SK-N-SH (cell line): ENCODE measurements around the gene DPF3. TPM values are rescaled to one million over a fixed set of nuclear protein-coding genes. Genes with fewer than 3 reads are reported as not detected.

Experiments used
- CTCF ChIA-PET: fragments of 300-600, 350-600 bp; formaldehyde crosslinking; extraction: SDS; loops from one replicate; lab custom pipeline; 2021; lab: Yijun Ruan, JAX
- POLR2A ChIA-PET: fragments of 350-600 bp; sonication (Branson Sonifier 250); formaldehyde crosslinking; extraction: SDS; loops from one replicate; lab custom pipeline; 2020; ENCODE audit warnings: antibody characterized with exemption, inconsistent platforms; lab: Yijun Ruan, JAX
- DNase-seq: peaks from one replicate; pipeline ENCODE4 v3.0.0; 2012
- H2AFZ ChIP-seq: fragments of 200-600 bp; sonication (generic); 2 replicates; pipeline ENCODE4 v1.8.1; 2016; ENCODE audit warnings: antibody characterized with exemption, mild to moderate bottlenecking, low read depth
- H3F3A ChIP-seq: fragments of 200-600 bp; sonication (generic); replicated peaks from 2 replicates; pipeline ENCODE3; 2016; ENCODE audit warnings: antibody characterized with exemption, mild to moderate bottlenecking; ENCODE audit not compliant: insufficient read depth
- H3K27ac ChIP-seq, 2 experiments: fragments of 200-500 bp in 1 of 2; fragments of 200-600 bp in 1 of 2; sonication (Bioruptor generic) in 1 of 2; sonication (generic), shearing (Covaris generic) in 1 of 2; 2 replicates each; pipeline versions ENCODE4 v1.5.1 to v1.6.1; 2014 to 2016; ENCODE audit warnings: low read depth in 2 of 2, inconsistent platforms in 1 of 2, low read length in 1 of 2, mild to moderate bottlenecking in 1 of 2, mixed read lengths in 1 of 2
- H3K27me3 ChIP-seq: fragments of 200-600 bp; sonication (generic), shearing (Covaris generic); 2 replicates; pipeline ENCODE4 v1.6.1; 2016; ENCODE audit warnings: mixed run types; ENCODE audit not compliant: insufficient read depth
- H3K36me3 ChIP-seq, 2 experiments: fragments of 200-500 bp in 1 of 2; fragments of 200-600 bp in 1 of 2; sonication (Bioruptor generic) in 1 of 2; sonication (generic) in 1 of 2; replicated peaks in 1 of 2; 2 replicates each; pipeline versions ENCODE3 to v1.5.1; 2014 to 2016; ENCODE audit warnings: low read length in 1 of 2, mild to moderate bottlenecking in 1 of 2; ENCODE audit not compliant: insufficient read depth in 2 of 2, control insufficient read depth in 1 of 2
- H3K4me1 ChIP-seq, 2 experiments: fragments of 200-500 bp in 1 of 2; fragments of 200-600 bp in 1 of 2; sonication (Bioruptor generic) in 1 of 2; sonication (generic), shearing (Covaris generic) in 1 of 2; 2 replicates each; pipeline versions ENCODE4 v1.5.1 to v1.6.1; 2014 to 2016; ENCODE audit warnings: low read depth in 1 of 2, low read length in 1 of 2, mixed run types in 1 of 2; ENCODE audit not compliant: insufficient read depth in 2 of 2, control insufficient read depth in 1 of 2
- H3K4me2 ChIP-seq: fragments of 200-600 bp; sonication (generic), shearing (Covaris generic); 2 replicates; pipeline ENCODE4 v1.6.1; 2017; ENCODE audit warnings: mixed run types
- H3K4me3 ChIP-seq, 2 experiments: fragments of 200-500 bp in 1 of 2; fragments of 200-600 bp in 1 of 2; sonication (Bioruptor generic) in 1 of 2; sonication (generic), shearing (Covaris generic) in 1 of 2; 2 replicates each; pipeline versions ENCODE4 v1.5.1 to v1.8.1; 2014 to 2016; ENCODE audit warnings: low read depth in 2 of 2, inconsistent platforms in 1 of 2, low read length in 1 of 2, mild to moderate bottlenecking in 1 of 2, mixed read lengths in 1 of 2, moderate library complexity in 1 of 2
- H3K79me2 ChIP-seq: fragments of 200-600 bp; sonication (generic); 2 replicates; pipeline ENCODE4 v1.8.1; 2017; ENCODE audit warnings: mild to moderate bottlenecking; ENCODE audit not compliant: insufficient read depth
- H3K9ac ChIP-seq: fragments of 200-600 bp; sonication (generic); 2 replicates; pipeline ENCODE4 v1.6.1; 2017; ENCODE audit warnings: mixed run types
- H3K9me2 ChIP-seq: fragments of 200-600 bp; sonication (generic); 2 replicates; pipeline ENCODE4 v1.6.1; 2017; ENCODE audit warnings: mixed run types
- H3K9me3 ChIP-seq: fragments of 200-600 bp; sonication (generic); 2 replicates; pipeline ENCODE4 v1.6.1; 2017; ENCODE audit warnings: mixed run types, mild to moderate bottlenecking, moderate library complexity
- H4K20me1 ChIP-seq: fragments of 200-600 bp; sonication (generic); 2 replicates; pipeline ENCODE4 v1.6.1; 2017; ENCODE audit warnings: mild to moderate bottlenecking, mixed run types; ENCODE audit not compliant: insufficient read depth
- CHD2 ChIP-seq: fragments of 150-350 bp; IDR thresholded peaks from 2 replicates; pipeline ENCODE4 v1.6.1; 2018; ENCODE audit warnings: low read length; ENCODE audit not compliant: partially characterized antibody
- ELF1 ChIP-seq: IDR thresholded peaks from 2 replicates; pipeline ENCODE4 v1.4.0; 2012
- EP300 ChIP-seq, 2 experiments: IDR thresholded peaks; 2 replicates each; pipeline versions ENCODE4 v1.4.0 to v1.6.1; 2012; ENCODE audit warnings: borderline replicate concordance in 1 of 2, low read depth in 1 of 2, low read length in 1 of 2
- EZH2phosphoT487 ChIP-seq: fragments of 200-600 bp; sonication (generic); IDR thresholded peaks from 2 replicates; pipeline ENCODE4 v1.6.1; 2017; ENCODE audit warnings: low read depth, mixed run types, mild to moderate bottlenecking, antibody characterized with exemption, moderate library complexity, borderline replicate concordance
- FOXJ3 ChIP-seq: sonication (generic); formaldehyde crosslinking; IDR thresholded peaks from 2 replicates; pipeline ENCODE4 v1.5.1; 2020; ENCODE audit warnings: mild to moderate bottlenecking, missing genetic modification reagents
- JUND ChIP-seq: IDR thresholded peaks from 2 replicates; pipeline ENCODE4 v1.4.0; 2012
- MEF2A ChIP-seq: IDR thresholded peaks from 2 replicates; pipeline ENCODE4 v1.4.0; 2012; ENCODE audit warnings: low read depth, borderline replicate concordance
- NFIC ChIP-seq: IDR thresholded peaks from 2 replicates; pipeline ENCODE4 v1.4.0; 2012; ENCODE audit warnings: borderline replicate concordance
- NRF1 ChIP-seq: IDR thresholded peaks from 2 replicates; pipeline ENCODE4 v1.6.1; 2012; ENCODE audit warnings: low read depth, mild to moderate bottlenecking, low read length
- POLR2AphosphoS5 ChIP-seq: IDR thresholded peaks from 2 replicates; pipeline ENCODE4 v1.6.1; 2012; ENCODE audit warnings: low read depth, low read length
- RAD21 ChIP-seq: IDR thresholded peaks from 2 replicates; pipeline ENCODE4 v1.6.1; 2012; ENCODE audit warnings: mild to moderate bottlenecking, low read length
- RCOR1 ChIP-seq: fragments of 150-350 bp; IDR thresholded peaks from 2 replicates; pipeline ENCODE4 v1.6.1; 2017; ENCODE audit warnings: antibody characterized with exemption, low read length
- RFX5 ChIP-seq: IDR thresholded peaks from 2 replicates; pipeline ENCODE4 v1.6.1; 2012; ENCODE audit warnings: mild to moderate bottlenecking, improper control_type of control experiment, low read length
- RXRA ChIP-seq: IDR thresholded peaks from 2 replicates; pipeline ENCODE4 v1.4.0; 2012; ENCODE audit warnings: low read depth, mild to moderate bottlenecking, borderline replicate concordance
- TAF1 ChIP-seq: IDR thresholded peaks from 2 replicates; pipeline ENCODE4 v1.6.1; 2012; ENCODE audit warnings: low read depth, mild to moderate bottlenecking, low read length, moderate library complexity, borderline replicate concordance
- TEAD4 ChIP-seq: IDR thresholded peaks from 2 replicates; pipeline ENCODE4 v1.4.0; 2012; ENCODE audit warnings: mild to moderate bottlenecking, borderline replicate concordance; ENCODE audit not compliant: insufficient read depth
- YY1 ChIP-seq: IDR thresholded peaks from 2 replicates; pipeline ENCODE4 v1.4.0; 2012; ENCODE audit warnings: low read depth, mild to moderate bottlenecking
- WGBS: methylation state at CpG from one replicate; pipeline ENCODE4 v1.1.6; 2017; ENCODE audit warnings: low lambda C conversion rate; 5-methylcytosine and 5-hydroxymethylcytosine counted together
- polyA plus RNA-seq, 3 experiments: library from polyadenylated mRNA; depleted of rRNA; stranded (reverse); fragments of >200 nt; gene quantifications; 2 replicates each; pipeline ENCODE4 v1.2.3, GENCODE V29; 2012
- TF ChIP-seq, protein P1 (sequence below): IDR thresholded peaks from 2 replicates; pipeline ENCODE4; 2012
- TF ChIP-seq, protein P2 (sequence below): fragments of 200-600 bp; sonication (generic); IDR thresholded peaks from 2 replicates; pipeline ENCODE4 v1.6.1; 2017; ENCODE audit warnings: antibody characterized with exemption, mild to moderate bottlenecking, moderate library complexity
- TF ChIP-seq, protein P3 (sequence below): IDR thresholded peaks from 2 replicates; pipeline ENCODE4 v1.4.0; 2012; ENCODE audit warnings: low read depth, borderline replicate concordance
- TF ChIP-seq, protein P4 (sequence below): IDR thresholded peaks from 2 replicates; pipeline ENCODE4 v1.6.1; 2012; ENCODE audit warnings: mild to moderate bottlenecking, low read depth, low read length, moderate library complexity
- TF ChIP-seq, protein P5 (sequence below): fragments of 150-350 bp; IDR thresholded peaks from 2 replicates; pipeline ENCODE4 v1.6.1; 2017; ENCODE audit warnings: antibody characterized with exemption, low read length, low read depth, borderline replicate concordance
- TF ChIP-seq, protein P6 (sequence below): fragments of 150-350 bp; IDR thresholded peaks from 2 replicates; pipeline ENCODE4 v1.6.1; 2016; ENCODE audit warnings: mild to moderate bottlenecking, low read depth, low read length
- TF ChIP-seq, protein P7 (sequence below): IDR thresholded peaks from 2 replicates; pipeline ENCODE4 v1.4.0; 2012; ENCODE audit warnings: low read depth

DPF3 gene
- polyA plus RNA-seq, 1 of the 3 experiments (the other 2 are of a cell fraction): 2.8 TPM

DNA sequence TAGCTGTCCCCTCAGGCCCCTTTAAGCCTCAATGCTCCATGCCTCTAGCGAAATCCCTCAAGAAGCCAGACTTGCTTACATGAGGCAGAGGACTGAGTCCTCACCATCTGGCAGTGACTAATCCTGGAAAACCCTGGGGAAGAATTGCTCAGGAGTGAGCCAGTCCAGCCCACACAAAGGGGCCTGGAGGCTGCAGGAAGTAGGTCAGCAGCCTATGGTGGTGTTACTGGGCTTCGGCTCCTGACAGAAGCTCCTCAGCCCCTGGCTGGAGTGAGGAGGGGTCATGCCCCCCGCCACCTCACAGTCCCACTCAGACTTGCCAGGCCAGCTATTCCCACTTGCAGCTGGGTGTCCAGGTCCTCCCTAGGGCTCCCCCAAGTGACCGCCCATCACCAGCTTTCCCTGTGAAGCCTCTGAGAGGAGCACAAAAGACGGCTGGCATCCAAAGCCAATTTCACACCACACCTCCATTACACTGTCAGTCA lies 250.5 kb downstream of the DPF3 start:
- ChIA-PET POLR2A (no interaction called here), CTCF (interaction anchor here (1.0 to 1.3 kb wide), 2 partner anchors 64 to 129 kb away, joined by 3 to 5 read pairs; no protein-coding TSS in a partner anchor)
- TF ChIP-seq POLR2AphosphoS5: peak; percentile 74; the same call in 1 of the 2 replicates
- TF ChIP-seq MEF2A: peak; percentile 75; the same call in 1 of the 2 replicates
- no peak for TF ChIP-seq RFX5
- TF ChIP-seq, protein P1, sequence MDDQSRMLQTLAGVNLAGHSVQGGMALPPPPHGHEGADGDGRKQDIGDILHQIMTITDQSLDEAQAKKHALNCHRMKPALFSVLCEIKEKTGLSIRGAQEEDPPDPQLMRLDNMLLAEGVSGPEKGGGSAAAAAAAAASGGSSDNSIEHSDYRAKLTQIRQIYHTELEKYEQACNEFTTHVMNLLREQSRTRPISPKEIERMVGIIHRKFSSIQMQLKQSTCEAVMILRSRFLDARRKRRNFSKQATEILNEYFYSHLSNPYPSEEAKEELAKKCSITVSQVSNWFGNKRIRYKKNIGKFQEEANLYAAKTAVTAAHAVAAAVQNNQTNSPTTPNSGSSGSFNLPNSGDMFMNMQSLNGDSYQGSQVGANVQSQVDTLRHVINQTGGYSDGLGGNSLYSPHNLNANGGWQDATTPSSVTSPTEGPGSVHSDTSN: peak; percentile 69; the same call in 1 of the 2 replicates
- TF ChIP-seq YY1: peak; percentile 47; the same call in 1 of the 2 replicates
- no peak for TF ChIP-seq CHD2
- TF ChIP-seq JUND: peak; percentile 96
- TF ChIP-seq RCOR1: no peak
- TF ChIP-seq, protein P2, sequence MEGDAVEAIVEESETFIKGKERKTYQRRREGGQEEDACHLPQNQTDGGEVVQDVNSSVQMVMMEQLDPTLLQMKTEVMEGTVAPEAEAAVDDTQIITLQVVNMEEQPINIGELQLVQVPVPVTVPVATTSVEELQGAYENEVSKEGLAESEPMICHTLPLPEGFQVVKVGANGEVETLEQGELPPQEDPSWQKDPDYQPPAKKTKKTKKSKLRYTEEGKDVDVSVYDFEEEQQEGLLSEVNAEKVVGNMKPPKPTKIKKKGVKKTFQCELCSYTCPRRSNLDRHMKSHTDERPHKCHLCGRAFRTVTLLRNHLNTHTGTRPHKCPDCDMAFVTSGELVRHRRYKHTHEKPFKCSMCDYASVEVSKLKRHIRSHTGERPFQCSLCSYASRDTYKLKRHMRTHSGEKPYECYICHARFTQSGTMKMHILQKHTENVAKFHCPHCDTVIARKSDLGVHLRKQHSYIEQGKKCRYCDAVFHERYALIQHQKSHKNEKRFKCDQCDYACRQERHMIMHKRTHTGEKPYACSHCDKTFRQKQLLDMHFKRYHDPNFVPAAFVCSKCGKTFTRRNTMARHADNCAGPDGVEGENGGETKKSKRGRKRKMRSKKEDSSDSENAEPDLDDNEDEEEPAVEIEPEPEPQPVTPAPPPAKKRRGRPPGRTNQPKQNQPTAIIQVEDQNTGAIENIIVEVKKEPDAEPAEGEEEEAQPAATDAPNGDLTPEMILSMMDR: peak; percentile 21; the same call in 1 of the 2 replicates
- TF ChIP-seq, protein P3, sequence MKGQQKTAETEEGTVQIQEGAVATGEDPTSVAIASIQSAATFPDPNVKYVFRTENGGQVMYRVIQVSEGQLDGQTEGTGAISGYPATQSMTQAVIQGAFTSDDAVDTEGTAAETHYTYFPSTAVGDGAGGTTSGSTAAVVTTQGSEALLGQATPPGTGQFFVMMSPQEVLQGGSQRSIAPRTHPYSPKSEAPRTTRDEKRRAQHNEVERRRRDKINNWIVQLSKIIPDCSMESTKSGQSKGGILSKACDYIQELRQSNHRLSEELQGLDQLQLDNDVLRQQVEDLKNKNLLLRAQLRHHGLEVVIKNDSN: no peak
- no peak for TF ChIP-seq RAD21
- no peak for TF ChIP-seq FOXJ3 (CRISPR knock-in tag)
- TF ChIP-seq, protein P4, sequence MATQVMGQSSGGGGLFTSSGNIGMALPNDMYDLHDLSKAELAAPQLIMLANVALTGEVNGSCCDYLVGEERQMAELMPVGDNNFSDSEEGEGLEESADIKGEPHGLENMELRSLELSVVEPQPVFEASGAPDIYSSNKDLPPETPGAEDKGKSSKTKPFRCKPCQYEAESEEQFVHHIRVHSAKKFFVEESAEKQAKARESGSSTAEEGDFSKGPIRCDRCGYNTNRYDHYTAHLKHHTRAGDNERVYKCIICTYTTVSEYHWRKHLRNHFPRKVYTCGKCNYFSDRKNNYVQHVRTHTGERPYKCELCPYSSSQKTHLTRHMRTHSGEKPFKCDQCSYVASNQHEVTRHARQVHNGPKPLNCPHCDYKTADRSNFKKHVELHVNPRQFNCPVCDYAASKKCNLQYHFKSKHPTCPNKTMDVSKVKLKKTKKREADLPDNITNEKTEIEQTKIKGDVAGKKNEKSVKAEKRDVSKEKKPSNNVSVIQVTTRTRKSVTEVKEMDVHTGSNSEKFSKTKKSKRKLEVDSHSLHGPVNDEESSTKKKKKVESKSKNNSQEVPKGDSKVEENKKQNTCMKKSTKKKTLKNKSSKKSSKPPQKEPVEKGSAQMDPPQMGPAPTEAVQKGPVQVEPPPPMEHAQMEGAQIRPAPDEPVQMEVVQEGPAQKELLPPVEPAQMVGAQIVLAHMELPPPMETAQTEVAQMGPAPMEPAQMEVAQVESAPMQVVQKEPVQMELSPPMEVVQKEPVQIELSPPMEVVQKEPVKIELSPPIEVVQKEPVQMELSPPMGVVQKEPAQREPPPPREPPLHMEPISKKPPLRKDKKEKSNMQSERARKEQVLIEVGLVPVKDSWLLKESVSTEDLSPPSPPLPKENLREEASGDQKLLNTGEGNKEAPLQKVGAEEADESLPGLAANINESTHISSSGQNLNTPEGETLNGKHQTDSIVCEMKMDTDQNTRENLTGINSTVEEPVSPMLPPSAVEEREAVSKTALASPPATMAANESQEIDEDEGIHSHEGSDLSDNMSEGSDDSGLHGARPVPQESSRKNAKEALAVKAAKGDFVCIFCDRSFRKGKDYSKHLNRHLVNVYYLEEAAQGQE: 0 out of 2 replicates have a peak, but pooled peaks have one; percentile 5
- no peak for TF ChIP-seq EZH2phosphoT487
- TF ChIP-seq TEAD4: peak; percentile 94
- no peak for TF ChIP-seq ELF1
- TF ChIP-seq NRF1: no peak
- TF ChIP-seq, protein P5, sequence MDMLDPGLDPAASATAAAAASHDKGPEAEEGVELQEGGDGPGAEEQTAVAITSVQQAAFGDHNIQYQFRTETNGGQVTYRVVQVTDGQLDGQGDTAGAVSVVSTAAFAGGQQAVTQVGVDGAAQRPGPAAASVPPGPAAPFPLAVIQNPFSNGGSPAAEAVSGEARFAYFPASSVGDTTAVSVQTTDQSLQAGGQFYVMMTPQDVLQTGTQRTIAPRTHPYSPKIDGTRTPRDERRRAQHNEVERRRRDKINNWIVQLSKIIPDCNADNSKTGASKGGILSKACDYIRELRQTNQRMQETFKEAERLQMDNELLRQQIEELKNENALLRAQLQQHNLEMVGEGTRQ: no peak
- TF ChIP-seq, protein P6, sequence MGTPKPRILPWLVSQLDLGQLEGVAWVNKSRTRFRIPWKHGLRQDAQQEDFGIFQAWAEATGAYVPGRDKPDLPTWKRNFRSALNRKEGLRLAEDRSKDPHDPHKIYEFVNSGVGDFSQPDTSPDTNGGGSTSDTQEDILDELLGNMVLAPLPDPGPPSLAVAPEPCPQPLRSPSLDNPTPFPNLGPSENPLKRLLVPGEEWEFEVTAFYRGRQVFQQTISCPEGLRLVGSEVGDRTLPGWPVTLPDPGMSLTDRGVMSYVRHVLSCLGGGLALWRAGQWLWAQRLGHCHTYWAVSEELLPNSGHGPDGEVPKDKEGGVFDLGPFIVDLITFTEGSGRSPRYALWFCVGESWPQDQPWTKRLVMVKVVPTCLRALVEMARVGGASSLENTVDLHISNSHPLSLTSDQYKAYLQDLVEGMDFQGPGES: no peak
- TF ChIP-seq EP300 (IDR thresholded peaks at IDR 0.05; ENCODE audit: borderline replicate concordance in 1 of 2, low read depth in 1 of 2, low read length in 1 of 2): peak in 1 of 2 experiments; percentile 96; a peak in 2 of 4 replicates
- peak; percentile 86 for TF ChIP-seq NFIC
- TF ChIP-seq, protein P7, sequence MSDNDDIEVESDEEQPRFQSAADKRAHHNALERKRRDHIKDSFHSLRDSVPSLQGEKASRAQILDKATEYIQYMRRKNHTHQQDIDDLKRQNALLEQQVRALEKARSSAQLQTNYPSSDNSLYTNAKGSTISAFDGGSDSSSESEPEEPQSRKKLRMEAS: peak; percentile 79
- TF ChIP-seq RXRA: peak; percentile 89
- no peak for TF ChIP-seq TAF1

More for the DNA sequence above, 250.5 kb downstream of the DPF3 start:
- H3F3A ChIP-seq: peaks cover 3% of the 10 kb centered on the region
- H3K4me3 ChIP-seq: no peak overlapping the region
- no peaks in the 10 kb centered on the region for H3K36me3 ChIP-seq
- H2AFZ ChIP-seq: peak overlapping the region; percentile 68
- H3K27me3 ChIP-seq: no peaks in the 10 kb centered on the region
- no peaks in the 10 kb centered on the region for H3K9me3 ChIP-seq
- H3K79me2 ChIP-seq: no peaks in the 10 kb centered on the region
- no peaks in the 10 kb centered on the region for H4K20me1 ChIP-seq
- WGBS: 14% methylated on average over 3 of the region's 5 CpGs
- no peaks in the 10 kb centered on the region for H3K9me2 ChIP-seq
- peaks cover 4 to 21% of the 10 kb centered on the region in 2 experiments; a peak in 3 of 4 replicates for H3K4me1 ChIP-seq
- peak overlapping the region; percentile 25 to 88; a peak in 3 of 4 replicates for H3K27ac ChIP-seq
- peak overlapping the region; percentile 52; the same call in 1 of the 2 replicates for H3K9ac ChIP-seq
- DNase-seq: no peak
- peak overlapping the region; percentile 65 for H3K4me2 ChIP-seq
